NT2/D1 (cell line): Measurements from ENCODE around the gene ANO7.

Source experiments
- DNase-seq: peaks from one replicate; pipeline ENCODE4 v3.0.0-alpha.2; 2011; ENCODE audit warnings: low read depth, low spot score
- H3K27me3 ChIP-seq: 2 replicates; pipeline ENCODE4 v1.6.0; 2011; ENCODE audit warnings: mild to moderate bottlenecking; ENCODE audit not compliant: insufficient read length, insufficient read depth
- H3K36me3 ChIP-seq: 2 replicates; pipeline ENCODE4 v1.6.1; 2011; ENCODE audit warnings: mild to moderate bottlenecking, low read length, mixed read lengths; ENCODE audit not compliant: insufficient read depth, insufficient read length
- H3K4me1 ChIP-seq: 2 replicates; pipeline ENCODE4 v1.5.1; 2011; ENCODE audit not compliant: insufficient read depth, insufficient read length
- H3K4me3 ChIP-seq: 2 replicates; pipeline ENCODE4 v1.5.1; 2011; ENCODE audit warnings: low read depth; ENCODE audit not compliant: insufficient read length
- H3K9ac ChIP-seq: 2 replicates; pipeline ENCODE4 v1.6.0; 2011; ENCODE audit warnings: low read depth; ENCODE audit not compliant: insufficient read length
- H3K9me3 ChIP-seq: 2 replicates; pipeline ENCODE4 v1.5.1; 2011; ENCODE audit warnings: mild to moderate bottlenecking, low read length; ENCODE audit not compliant: insufficient read depth
- SUZ12 ChIP-seq: IDR thresholded peaks from 2 replicates; pipeline ENCODE4 v1.6.1; 2011; ENCODE audit not compliant: insufficient read length, insufficient read depth; ENCODE audit errors: extremely low read depth
- YY1 ChIP-seq: IDR thresholded peaks from 2 replicates; pipeline ENCODE4 v1.6.1; 2011; ENCODE audit not compliant: insufficient read length, insufficient read depth
- ZNF274 ChIP-seq: IDR thresholded peaks from 2 replicates; pipeline ENCODE4 v1.6.1; 2011; ENCODE audit warnings: mild to moderate bottlenecking, low read depth, low read length

Gene ANO7

DNA sequence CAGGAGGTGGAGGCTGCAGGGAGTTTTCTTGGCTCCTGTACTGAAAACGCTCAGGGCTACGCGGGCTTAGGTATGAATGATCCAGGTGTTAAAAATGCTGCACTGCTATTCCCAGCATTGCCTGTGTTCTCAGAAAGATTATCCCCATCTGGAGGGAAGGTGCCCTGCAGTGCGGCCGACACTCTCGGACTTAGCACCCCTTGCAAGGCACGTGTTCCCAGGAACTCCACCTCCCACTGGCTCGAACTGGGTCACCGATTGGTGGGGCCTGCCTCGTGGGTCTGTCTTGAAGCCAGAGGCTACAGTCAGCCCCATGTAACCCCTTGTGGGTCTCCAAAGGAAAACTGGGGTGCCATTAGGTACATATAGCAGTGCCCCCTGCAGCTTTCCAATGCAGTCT, 25.7 kb downstream of the ANO7 start:
- Histone ChIP-seq H3K4me3 (no peak overlapping the region), H3K4me1 (peaks cover 44% of the 10 kb centered on the region), H3K27me3 (no peaks in the 10 kb centered on the region), H3K36me3 (no peaks in the 10 kb centered on the region), H3K9me3 (no peaks in the 10 kb centered on the region), H3K9ac (no peak overlapping the region)
- DNase-seq = no peak
- no peak for TF ChIP-seq YY1
- no peak for TF ChIP-seq ZNF274
- TF ChIP-seq SUZ12 = no peak

DNA sequence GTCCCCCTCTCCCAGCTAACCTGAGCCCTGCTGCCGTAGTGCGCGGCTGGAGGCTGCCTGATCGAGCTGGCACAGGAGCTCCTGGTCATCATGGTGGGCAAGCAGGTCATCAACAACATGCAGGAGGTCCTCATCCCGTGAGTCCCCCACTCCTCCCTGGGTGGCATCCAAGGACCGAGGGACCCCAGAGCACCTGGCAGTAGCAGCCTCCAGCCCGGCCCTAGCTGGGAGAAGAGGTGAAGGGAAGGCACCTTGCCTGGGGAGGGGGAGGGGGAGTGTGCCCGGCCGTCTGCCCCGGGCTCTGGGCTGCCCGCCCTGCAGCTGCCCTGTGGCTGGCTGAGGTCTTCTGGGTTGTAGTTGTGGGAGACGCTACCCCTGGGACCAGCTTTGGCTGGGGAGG, 26.3 kb downstream of the ANO7 start:
- Histone ChIP-seq H3K4me1 (peaks cover 40% of the 10 kb centered on the region), H3K27me3 (no peaks in the 10 kb centered on the region), H3K9ac (no peak overlapping the region), H3K9me3 (no peaks in the 10 kb centered on the region), H3K36me3 (no peaks in the 10 kb centered on the region), H3K4me3 (no peak overlapping the region)
- TF ChIP-seq SUZ12 (no peak), YY1 (no peak), ZNF274 (no peak)
- no peak for DNase-seq

DNA sequence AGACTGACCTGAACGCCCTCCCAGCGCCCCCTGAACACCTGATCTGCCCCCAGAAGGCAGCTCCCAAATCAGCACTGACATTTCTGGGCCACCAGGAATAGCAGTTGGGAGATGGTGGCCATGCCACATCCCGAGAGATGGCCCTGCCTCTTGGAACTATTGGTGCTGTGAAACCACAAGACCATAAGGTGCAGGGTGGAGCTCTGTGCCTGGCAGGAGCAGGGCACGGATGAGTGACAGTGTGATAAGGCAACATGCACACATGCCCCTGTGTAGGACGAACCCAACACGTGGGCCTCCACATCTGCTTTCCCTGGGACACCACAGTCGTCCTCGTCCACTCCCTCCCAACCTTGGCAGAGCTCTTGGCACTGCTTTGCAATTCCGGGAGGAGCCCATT, 26.9 kb downstream of the ANO7 start:
- H3K9ac ChIP-seq = peak overlapping the region; percentile 2
- no peaks in the 10 kb centered on the region for H3K27me3 ChIP-seq
- H3K4me1 ChIP-seq = peaks cover 33% of the 10 kb centered on the region
- H3K9me3 ChIP-seq = no peaks in the 10 kb centered on the region
- TF ChIP-seq SUZ12 (no peak), YY1 (no peak), ZNF274 (no peak)
- H3K4me3 ChIP-seq = no peak overlapping the region
- no peak for DNase-seq
- no peaks in the 10 kb centered on the region for H3K36me3 ChIP-seq

DNA sequence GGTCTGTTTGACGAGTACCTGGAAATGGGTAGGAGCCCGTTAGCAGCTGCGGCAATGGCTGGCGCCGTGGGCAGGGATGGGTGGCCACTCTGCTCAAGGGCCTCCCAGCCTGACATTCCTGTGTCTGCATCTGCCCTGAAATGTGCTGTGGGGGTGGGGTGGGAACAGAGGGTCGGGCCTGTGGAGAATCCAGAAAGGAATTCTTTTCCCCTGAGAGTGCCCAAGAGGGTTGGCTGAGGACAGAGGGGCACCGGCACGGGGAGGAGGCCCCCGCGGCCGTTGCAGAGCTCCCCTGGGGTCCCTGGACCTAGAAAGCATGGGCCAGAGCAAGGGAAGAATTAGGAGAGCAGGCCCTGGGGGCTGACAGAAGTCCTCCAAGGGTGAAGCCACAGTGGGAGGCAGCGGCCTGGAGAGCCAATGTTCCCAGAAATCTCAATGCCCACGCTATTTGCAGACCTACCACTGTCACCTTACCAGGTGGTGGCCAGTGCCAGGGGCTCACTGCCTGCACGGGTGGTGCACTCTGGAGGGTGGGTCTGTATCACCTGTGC, 27.8 kb downstream of the ANO7 start:
- DNase-seq = peak; percentile 62
- Histone ChIP-seq H3K4me3 (peak overlapping the region; percentile 24), H3K9me3 (no peaks in the 10 kb centered on the region), H3K4me1 (peaks cover 28% of the 10 kb centered on the region), H3K27me3 (no peaks in the 10 kb centered on the region), H3K36me3 (no peaks in the 10 kb centered on the region), H3K9ac (peak overlapping the region; percentile 61)
- no peak for TF ChIP-seq YY1
- TF ChIP-seq SUZ12 = no peak
- TF ChIP-seq ZNF274 = no peak

DNA sequence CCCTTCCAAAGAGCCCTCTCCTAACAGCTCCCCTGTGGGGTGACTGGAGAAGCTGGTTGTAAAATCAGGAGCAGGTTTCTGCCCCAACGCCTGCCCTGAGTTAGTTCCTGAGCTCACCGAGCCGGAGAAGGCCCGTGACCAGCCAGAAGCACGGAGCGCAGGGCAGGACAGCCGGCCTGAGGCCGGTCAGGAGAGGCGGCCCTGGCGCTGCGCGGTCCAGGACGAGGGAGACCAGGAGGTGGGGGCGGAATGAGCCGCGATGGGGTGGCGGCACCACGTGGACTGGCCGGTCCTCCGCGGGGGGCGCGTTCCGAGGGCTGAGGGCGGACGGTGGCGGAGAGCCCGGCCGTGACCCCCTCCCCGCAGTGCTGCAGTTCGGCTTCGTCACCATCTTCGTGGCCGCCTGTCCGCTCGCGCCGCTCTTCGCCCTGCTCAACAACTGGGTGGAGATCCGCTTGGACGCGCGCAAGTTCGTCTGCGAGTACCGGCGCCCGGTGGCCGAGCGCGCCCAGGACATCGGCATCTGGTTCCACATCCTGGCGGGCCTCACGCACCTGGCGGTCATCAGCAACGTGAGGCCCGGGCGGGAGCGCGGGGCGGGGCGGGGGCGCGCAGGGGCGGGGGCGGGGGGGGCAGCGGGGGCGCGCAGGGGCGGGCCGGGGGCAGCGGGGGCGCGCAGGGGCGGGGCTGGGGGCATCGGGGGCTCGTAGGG, 29.0 kb downstream of the ANO7 start:
- peak overlapping the region; percentile 61 for H3K4me3 ChIP-seq
- no peak for TF ChIP-seq SUZ12
- no peak for TF ChIP-seq YY1
- TF ChIP-seq ZNF274 = no peak
- H3K9me3 ChIP-seq = no peaks in the 10 kb centered on the region
- peak overlapping the region; percentile 81 for H3K9ac ChIP-seq
- no peaks in the 10 kb centered on the region for H3K36me3 ChIP-seq
- no peaks in the 10 kb centered on the region for H3K27me3 ChIP-seq
- peak; percentile 52 for DNase-seq
- H3K4me1 ChIP-seq = peaks cover 17% of the 10 kb centered on the region

DNA sequence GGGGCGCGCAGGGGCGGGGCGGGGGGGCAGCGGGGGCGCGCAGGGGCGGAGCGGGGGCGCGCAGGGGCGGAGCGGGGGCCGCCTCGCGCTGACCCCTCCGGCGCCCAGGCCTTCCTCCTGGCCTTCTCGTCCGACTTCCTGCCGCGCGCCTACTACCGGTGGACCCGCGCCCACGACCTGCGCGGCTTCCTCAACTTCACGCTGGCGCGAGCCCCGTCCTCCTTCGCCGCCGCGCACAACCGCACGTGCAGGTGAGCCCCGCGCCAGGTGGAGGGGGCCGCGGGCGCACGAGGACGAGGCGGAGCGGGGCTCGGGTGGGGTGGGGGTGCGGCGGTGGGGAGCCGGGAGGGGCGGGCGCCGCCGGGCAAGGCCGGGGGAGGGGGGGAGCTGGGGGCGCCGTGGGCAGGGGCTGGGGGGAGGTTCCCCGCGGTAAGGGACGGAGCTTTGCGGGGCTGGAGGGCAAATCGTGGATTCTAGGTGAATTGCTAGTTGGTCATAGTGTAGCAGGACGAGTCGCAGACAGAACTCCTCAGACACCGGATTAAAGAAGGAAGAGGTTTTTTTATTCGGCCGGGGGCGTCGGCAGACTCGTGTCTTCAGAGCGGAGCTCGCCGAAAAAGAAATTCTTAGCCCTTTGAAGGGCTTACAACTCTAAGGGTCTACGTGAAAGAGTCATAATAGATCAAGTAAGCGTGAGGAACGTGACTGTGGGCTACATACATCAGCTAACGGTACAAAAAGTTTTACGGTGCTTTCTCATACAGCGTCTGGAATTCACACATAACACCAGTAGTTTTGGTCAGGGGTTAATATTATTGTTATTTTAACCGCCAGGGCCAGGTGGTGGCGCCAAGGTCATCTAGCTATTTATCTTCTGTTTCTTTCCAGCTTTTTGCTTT, 29.9 kb downstream of the ANO7 start:
- TF ChIP-seq SUZ12 = no peak
- TF ChIP-seq YY1 = no peak
- no peak for TF ChIP-seq ZNF274
- Histone ChIP-seq H3K4me1 (peaks cover 21% of the 10 kb centered on the region), H3K36me3 (peaks cover 7% of the 10 kb centered on the region), H3K9me3 (no peaks in the 10 kb centered on the region), H3K27me3 (no peaks in the 10 kb centered on the region), H3K9ac (peak overlapping the region; percentile 76), H3K4me3 (peak overlapping the region; percentile 59)
- DNase-seq = peak; percentile 20

DNA sequence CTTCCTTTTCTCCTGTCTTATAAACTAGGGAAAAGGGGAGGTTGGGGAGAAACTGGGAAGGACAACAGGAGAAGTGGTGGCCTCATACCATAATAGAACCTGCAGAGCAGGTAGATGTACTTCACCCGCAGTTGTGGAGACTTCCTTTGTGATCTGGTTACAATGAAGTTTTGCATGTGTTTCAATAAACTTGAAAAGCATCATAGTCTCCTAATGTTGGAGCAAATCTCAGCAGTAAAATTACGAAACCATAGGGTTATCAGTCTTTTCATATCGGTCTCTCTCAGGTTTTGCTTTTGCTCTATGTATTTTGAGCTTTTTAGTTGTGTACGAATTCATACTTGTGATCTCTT, 30.5 kb downstream of the ANO7 start:
- Histone ChIP-seq H3K36me3 (peaks cover 7% of the 10 kb centered on the region), H3K4me3 (peak overlapping the region; percentile 59), H3K9ac (peak overlapping the region; percentile 58), H3K9me3 (no peaks in the 10 kb centered on the region), H3K4me1 (peaks cover 27% of the 10 kb centered on the region), H3K27me3 (no peaks in the 10 kb centered on the region)
- DNase-seq = no peak
- TF ChIP-seq YY1 (no peak), ZNF274 (no peak), SUZ12 (no peak)
